Fibroblast of peridontal ligament (primary cell): ENCODE results near the gene TSSK2.

Source experiments
- DNase-seq: peaks from one replicate; pipeline ENCODE4 v3.0.0-alpha.2; 2010; ENCODE audit errors: extremely low read depth

The TSSK2 gene

DNA sequence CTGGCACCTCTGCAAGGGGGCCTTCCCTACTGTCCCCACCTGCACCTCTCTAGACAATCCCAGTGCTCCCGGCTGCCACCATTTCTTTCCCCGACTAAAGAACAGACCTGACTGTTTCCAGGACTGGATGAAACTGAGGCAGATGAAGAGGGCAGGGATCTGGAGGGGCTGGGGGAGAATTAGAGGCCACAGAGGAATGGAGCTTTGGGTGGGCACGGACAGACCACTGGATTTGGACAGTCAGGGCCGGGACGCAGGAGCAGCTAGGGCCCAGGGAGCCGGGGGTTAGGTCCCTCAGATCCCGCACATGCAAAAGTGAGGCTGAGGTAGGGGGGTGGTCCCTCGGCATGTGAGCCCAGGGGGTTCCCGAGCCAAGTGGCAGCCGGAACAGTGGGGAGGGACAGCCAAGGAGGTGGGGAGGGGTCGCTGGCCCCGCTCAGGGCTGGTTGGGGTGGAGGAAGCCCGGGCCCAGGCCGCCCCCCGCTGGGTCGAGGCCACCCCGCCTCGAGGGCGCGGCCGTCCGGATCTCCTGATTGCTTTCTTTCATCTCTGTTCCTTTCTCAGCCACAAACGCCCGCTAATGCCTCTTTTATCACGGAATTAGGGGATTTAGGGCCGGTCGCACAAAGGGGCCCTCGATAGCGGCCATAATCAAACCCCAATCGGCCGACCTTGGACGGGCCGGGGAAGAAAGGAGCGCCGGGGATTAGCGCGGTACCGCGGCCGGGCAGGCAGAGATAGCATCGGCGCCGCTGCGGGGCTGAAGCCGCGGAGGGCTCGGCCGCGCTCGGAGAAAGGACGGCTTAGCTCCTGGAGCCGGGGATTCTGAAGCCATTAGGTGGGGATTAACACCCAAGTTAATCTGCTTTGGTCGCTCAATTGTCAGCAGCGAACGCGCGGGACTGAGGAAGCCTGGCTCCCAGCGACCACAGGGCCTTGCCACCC is 38.2 kb downstream of the TSSK2 start:
- DNase-seq, result no peak

DNA sequence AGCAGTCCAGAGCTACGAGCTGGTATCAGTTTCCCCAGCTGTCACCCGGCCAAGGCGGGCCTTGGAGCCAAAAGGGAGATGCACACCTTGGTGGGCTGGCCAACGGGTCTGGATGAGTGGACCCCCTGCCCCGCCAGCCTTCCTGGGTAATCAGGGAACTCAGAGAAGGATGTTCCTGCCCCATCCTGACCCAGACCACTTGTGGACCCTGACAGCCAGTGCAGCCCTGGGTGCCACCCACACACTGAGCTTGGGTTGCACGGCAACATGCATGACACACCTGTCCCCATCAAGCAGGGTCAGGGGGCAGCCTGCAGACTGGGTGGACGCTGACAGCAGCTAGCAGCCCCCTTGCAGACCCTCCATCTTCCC is 38.8 kb downstream of the TSSK2 start:
- DNase-seq, result no peak

DNA sequence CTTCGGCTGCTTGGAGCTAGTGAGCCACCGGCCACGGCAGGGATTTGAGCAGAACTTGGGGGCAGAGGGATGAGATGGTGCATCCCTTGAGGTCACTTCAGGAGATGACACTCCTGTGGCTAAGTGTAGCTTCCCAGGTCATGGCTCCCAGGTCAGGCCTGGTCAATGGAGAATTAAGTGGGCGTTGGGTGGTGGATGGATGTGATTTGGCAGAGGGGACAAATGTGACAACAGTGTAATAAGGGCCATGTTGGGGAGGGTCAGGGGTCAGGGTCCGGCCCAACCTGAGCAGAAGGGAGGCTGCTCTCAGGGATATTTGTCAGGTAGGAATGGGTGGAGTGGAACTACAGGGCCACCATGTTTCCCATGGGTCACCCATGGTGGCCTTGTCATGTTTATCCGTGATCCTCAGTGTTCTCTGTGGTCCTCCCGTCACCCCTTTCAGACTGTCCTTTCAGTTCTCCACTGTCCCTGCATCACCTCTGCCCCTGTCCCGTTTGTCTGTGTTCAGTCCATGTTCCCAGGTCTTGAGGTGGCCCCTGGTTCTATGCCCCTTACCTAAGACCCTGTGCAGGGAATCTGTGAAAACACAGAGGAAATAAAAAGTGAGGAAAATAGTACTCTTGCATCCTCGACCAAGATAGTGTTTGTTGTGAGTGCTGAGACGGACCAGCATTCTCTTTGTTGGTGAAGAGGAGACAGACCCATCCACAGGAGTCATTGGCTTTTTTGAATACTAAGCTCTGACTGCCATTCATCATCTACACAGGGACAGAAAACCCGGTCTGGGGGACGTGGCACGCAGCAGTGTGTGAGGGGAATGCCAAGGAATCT is 41.3 kb downstream of the TSSK2 start:
- no peak for DNase-seq

DNA sequence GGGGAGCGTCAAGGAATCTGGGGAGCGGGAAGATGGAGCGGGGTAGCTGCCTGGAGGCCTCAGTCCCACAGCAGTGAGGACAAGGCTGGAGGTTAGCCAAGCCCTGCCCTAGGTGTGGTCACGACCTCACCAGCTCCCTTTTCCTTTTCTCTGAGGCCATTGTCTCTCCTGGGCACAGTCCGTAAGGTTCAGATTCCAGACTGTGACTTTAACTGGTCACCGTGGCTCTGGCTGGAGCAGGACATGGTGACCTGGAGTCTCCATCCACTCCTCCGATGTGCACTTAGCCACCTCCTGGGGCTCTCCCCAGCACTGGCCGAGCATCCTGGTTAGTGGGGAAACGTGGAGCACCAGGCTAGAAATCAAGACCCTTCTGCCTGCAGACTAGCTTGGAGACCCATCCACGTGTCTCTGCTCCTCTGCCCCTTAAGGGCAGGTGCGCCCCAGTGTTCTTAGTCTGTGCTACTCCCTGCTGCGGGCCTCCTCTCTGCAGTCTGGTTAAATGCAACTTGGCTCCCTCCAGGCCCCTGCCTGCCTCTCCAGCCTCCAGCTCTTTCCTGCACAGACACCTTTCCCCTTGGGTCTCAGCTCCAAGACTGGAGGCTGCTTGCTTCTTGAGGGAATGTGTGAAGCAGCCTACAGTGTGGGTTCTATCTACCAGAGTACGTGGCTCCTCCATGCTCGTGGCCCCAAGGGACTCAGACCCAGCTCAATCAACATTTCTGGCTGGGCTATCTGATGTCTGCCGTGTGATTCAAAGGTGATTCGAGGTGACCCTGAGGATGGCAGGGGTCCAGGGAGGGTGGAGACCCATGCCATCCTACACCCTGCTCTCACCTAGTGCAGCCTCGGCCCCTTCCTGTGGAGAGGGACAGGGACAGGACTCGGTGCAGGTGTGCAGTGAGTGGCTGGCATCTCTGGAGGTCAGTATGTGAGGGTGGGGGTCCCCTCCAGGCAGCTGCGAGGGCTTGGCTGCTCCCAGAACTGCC is 42.2 kb downstream of the TSSK2 start:
- no peak for DNase-seq

DNA sequence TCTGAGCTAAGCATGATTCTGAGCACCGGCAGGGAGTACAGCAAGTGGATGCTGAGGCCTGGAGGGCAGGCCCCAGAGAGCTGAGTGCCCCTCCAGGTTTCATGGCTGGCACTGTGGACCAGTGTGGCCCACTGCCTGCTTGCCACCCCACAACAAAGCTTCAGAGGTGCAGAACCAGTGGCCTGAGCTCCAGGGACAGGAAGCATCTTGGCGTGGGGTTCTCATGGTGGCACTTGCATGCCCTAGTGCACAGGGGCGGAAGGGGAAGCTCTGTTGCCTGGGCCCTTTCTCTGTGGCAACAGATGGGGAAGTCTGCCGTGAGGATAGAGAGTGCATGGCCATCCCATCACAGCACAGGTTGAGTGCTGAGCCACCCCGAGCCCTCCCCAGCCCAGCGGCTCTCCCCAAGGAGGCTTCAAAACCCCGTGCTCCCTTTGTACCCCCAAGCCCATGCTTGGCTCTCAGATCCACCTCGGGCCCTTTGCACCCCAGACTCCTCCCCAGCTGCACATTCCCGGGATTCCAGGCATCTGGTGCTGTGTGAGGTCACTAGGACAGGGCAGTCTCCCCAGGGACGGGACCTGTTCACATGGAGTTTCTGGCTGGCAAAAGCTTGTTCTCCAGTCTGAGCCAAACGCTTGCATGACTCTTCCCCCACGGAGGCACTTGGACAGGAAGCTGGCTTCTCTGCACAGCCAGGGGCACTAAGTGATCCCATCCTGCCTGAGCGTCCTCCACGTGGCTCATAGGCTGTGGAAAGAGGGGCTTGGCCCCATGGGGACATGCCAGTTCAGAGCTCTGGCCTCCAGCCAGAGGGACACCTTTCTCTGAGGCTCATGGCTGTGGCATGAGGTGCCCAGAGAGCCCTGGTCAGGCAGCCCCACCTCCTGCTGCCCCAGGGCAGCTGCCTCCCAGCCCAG is 43.3 kb downstream of the TSSK2 start:
- peak; percentile 63 for DNase-seq

DNA sequence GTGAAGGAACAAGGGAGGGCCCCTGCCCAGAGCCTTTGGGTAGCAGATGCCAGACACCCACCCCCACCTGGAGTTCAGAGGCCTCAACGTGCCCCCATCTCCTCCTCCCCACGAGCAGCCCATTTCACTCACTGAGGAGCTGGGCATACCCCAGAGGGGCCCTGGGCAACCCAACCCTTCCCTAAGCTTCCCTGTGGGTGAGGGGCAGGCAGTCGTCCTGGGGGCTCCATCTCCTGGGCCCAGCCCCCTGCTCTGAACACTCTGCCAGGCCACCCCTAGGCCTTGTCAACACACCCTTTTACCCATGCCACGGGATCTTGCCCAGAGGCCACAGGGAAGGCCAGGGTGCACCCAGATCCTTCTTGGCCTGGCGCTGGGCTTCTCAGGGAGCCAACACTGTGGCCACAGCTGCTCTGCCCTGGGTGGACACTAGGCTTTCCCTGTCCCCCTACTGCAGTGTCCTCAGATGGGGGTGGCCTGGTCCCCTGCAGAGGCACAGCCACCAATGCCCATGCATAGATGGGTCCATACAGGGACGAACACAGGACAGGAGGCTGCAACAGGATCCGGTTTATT is 44.0 kb downstream of the TSSK2 start:
- no peak for DNase-seq

DNA sequence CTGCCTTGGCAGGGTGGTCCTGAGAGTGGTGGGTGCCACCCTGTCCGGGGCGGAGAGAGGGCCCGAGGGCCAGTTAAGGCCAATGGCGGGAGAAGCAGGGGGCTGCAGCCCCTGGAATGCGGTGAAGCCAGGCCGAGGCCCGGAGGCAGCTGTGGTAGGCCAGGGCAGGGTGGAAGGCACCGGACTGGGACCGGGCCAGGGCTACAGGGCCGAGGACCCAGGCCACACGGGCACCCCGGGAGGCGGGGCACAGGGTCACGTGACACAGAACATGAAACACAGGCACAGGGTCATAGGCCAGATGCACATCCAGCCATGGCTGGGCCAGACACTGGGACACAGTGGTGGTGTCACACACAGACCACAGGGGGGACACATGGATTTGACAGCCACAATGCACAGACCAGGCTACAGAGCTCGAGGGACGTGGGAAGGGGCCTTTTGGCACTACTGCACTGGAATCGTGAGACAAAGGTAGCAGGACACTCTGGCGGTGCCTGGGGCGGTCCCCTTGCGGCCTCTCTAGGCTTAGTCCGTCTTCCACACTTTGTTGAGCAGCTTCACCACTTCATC is 44.6 kb downstream of the TSSK2 start:
- no peak for DNase-seq

DNA sequence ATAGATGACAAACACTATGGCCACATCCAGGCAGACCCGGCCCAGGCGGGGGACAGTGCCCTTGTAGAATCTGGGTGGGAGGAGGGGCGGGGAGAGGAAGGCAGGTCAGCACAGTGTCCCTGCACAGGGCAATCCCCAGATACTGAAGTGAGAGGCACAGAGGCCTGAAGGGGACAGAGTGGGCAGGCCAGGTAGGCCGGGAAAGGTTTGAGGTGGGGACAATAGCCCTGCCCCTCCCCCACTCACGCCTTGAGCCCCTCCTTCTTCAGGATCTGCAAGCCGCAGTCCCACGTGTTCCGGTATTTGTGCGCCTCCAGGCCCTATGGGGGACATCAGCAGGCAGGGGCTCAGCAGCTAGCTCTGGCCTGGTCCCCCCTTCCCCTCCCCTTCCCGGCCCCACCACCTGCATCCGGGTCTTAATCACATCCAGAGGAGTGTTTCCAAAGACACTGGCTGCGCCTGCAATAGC is 45.1 kb downstream of the TSSK2 start:
- no peak for DNase-seq

DNA sequence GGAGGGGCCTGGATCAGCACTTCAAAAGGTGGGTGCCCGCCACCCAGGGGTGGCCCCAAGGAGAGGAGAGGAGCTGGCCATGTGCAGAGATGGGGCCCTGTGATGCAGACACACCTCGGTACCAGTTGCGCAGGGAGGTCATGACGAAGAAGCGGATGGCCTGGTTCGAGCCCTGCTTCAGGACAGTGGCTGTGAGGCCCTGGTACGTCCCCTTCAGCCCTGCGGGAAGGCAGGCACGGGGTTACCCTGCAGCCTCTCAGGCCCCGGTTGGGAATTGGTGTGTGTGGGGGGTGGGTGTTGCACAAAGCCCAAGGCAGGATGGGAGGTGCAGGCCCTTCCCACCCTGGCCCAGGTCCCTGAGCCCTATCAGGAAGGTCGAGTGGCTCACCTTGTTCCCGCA is 45.6 kb downstream of the TSSK2 start:
- DNase-seq, result no peak

DNA sequence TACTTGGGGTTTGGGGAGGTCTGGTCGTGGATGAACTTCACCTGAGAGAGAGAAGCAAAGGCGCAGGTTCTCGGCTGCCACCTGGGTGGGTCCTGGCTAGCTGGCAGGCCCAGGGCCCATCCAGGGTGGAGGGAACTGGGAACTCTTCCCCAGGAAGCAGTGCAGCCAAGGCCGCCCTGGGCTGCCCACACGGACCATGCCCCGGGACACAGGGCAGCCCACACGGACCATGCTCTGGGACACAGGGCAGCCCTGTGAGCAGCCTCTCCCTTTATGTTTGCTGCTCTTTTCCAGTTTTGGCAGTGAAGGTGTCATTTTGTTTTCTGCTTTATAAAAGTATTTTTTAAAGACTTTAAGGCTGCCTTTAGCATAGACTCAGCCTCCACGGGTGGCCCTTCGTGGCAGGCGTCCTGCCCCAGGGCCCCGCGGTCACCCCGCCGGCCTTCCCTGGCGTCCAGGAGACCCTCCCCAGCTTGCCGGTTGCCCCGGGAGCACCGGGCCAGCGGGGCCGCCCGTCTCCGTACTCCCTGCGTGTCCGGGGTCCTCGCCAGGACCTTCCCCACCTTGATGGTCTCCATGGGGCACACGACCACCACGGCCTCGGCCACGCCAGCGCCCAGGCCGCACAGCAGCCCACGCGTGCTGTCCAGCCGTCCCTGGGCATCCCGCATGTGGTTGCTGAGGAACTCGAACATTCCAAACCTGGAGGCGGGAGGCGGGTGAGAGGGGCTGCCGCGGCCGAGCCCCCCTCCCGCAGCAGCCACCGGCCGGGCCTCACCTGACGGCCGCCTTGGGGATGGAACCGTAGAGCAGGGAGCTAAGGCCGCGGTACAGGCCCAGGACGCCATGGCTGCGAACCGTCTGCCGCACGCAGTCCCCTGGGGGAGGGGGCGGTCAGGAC is 46.3 kb downstream of the TSSK2 start:
- no peak for DNase-seq

DNA sequence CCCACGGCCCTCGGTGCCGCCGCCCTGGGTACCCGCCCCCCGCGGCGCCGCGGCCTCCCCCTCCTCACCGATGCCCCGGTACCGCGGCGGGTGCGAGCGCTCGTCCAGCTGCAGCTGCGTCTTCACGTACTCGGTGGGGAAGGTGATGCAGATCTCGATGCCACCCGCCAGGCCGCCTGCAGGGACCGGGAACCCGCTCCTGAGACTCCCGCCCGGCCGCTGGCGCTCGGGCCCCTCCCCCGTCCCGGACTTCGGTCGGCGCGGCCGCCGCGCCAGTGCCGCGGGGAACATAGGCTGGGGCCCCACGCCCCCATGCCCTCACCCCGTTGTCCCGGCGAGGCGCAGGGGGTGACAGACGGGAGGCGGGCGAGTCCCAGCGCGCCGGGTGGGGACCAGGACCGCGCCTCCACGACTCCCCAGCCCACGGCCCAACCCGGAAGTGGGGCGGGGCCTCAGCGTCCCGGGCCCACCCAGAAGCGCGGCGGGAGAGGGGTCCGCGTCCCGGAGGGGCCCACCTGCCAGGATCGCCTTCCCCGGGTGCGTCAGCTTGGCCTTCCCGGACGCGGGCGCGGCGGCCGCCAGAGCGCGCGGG is 47.1 kb downstream of the TSSK2 start:
- DNase-seq, result no peak

DNA sequence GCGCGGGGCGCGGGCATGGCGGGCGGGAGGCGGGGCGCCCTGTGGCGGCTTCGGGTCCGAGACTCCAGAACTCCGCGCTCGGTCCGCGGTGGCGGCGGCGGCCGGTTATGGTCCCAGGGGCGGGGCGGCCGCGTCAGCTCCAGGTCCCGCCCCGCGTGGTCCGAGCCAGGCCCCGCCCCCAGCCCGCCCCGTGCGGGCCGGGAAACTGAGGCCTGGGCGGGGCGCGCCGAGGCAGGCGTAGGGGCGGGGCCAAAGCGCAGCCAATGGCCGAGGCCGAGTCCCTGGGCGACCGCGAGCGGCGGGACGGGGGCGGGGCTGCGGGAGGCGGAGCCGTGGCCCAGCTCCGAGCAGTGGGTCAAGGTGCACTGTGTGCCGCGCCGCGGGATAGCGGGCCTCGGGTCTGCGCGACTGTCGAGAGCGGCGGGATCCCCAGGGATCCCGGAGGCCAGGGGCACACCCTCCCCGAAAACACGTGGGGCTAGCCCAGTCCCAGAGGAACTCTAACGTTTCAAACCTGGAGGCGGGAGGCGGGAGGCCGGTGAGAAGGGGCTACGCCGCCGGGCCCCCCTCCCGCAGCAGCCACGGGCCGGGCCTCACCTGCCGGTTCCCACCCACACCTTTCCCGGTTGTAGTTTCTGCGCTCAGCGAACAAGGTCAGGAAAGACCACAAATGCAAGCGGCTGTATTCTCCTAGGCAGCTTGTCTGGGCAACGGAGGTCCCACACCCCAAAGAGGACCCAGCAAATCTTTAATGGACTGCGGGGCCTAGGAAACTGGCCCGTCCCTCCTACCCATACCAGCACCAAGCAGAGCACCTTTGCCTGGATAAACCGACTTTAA is 47.8 kb downstream of the TSSK2 start, which contains the start of gene SLC25A1:
Gene SLC25A1 (minus strand): TSS at position 80 of the 840 bp plus-strand sequence. CDS start 63 bp downstream, at position 17.
- DNase-seq, result peak; percentile 72

DNA sequence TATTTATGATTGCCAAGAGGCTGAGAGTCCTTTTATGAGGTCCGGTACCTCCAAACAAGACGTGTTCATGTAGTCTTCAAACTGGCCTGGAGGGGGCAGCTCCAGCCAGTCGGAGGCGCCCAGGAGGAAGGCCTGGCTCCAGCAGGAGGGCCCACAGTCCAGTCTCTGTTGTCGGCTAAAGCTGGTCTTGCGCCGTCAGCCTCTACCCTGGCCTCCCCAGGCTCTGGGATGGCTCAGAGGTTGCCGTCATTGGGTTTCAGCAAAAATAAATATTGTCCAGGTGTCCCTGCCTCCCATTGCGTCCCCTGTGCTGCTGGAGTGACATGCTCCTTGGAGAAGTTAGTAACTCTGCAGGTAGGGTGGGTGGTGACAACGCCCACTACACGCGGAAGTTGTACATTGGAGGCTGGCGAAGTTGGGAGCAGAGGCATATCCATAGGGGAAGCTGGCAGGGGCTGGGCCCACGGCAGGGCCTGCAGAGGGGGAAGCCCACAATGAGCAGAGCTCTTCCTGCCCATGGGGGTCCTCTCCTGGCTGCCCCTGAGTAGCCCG is 48.5 kb downstream of the TSSK2 start:
- peak; percentile 80 for DNase-seq

DNA sequence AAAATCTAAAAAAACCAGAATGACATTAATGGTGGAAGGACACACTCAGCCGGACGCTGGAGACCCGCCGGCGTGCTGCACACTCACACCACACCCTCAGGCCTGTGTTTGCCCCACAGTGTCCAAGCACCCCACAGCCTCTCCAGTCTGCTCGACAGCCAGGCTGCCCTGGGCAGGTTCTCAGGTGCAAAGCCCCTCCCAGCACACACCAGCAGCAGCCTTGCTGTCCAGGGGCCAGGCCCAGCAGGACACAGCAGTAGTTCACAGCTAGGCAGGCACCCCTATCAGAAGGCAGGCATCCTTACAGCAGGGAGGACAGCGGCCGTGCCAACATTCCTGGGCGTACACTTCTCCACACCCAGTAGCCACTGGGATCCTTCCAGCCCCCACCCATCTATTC is 49.1 kb downstream of the TSSK2 start:
- DNase-seq, result no peak

DNA sequence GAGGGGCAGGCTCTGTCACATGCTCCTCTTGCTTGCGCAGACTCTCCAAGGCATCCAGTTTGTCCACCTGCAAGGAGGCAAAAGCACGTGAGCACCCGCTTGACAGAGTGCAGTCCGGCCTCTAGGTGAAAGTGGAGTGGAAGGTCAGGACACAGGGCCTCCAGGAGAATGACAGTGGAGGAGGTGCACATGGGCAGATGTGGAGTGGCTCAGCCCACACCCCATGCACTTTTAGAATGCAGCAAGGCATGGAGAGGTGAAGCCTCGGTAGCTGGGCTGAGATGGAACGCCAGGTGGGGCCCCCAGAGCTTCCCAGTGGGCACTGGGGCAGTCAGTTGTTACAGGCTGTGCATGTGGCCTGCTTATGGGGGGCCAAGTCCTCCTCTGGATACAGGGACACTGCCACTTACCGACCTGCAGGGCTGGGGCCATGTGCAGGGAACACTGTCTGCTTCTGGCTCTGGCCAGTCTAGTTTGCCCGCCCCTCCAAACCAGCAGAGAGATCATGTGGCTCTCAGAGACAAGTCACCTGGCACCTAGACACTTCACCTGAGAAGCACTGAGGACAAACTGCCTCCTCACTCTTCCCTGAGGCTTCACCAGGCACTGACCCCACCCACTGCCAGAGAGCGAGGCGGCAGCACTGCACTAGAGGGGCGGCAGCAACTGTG is 49.8 kb downstream of the TSSK2 start:
- DNase-seq, result no peak

DNA sequence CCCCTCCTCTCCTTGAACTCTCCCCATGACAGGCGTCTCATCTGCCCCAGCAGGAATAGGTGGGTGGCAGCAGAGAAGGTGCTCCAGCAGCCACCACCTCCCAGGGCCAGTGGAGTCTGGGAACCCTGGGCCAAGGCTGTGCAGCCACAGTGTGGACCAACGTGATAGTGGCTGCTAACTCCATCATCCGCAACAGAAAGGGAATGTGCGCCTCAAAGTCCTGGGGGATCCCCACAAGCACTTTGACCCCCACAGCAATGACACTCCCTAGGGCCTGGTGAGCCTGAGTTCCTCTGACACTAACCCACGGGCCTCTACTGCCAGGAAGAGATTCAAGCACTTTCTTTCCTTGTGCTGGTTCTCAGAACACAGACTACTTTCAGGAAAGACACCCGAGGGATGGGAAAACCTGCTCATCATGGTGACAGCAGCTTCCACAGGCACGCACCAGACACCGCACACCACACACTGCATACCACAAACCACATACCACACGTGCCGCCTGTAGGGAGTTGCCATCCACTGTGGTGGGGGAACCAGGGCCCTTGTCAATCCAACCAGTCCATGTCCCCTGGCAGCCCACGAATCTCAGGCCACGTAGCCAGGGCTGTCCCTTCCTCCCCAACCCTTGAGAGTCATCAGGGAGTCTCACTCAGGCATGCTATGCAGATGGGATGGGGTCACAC is 50.8 kb downstream of the TSSK2 start:
- no peak for DNase-seq
